Umbilical cord (tissue), 2 donors: ENCODE results near the gene TEX29. TPM values are rescaled to one million over a fixed set of nuclear protein-coding genes. Genes with fewer than 3 reads are reported as not detected.
A peak's percentile ranks its signal among the peaks of the same experiment; 100 is the strongest.

Experiments used
- DNase-seq: peaks from one replicate; pipeline ENCODE4 v3.0.0-alpha.2; 2015; ENCODE audit warnings: low spot score
- total RNA-seq: library from RNA; depleted of rRNA; stranded (reverse); fragments of >200 nt; gene quantifications from one replicate; pipeline ENCODE4 v1.2.3, GENCODE V29; 2014; ENCODE audit warnings: low replicate concordance; ENCODE audit not compliant: insufficient read depth

Gene TEX29
- total RNA-seq, 1 donor from 2014 or later: not detected

- no peak for DNase-seq
Observed at GRCh38 chr13:111322001-111322915, 1.8 kb downstream of the TEX29 start.

DNA sequence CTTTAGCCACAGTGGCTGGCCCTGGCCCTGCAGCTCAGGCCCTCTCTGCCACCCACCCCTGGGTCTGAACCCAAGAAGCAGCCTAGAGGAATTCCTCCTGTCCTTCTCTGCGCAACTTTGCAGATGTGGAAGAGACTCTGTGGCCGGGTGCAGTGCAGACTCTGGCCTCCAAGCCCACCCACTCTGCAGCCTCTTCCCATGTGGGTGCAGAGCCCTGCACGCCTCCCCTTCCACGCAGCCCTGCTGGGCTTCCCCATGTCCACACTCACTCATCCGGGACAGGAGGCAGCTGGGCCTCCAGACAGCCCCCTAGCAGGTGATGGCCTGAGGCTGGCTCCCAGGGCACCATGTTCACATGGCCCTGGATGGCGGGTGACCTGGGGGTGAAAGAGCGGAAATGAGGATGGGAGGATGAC is 2.5 kb downstream of the TEX29 start:
- no peak for DNase-seq

DNA sequence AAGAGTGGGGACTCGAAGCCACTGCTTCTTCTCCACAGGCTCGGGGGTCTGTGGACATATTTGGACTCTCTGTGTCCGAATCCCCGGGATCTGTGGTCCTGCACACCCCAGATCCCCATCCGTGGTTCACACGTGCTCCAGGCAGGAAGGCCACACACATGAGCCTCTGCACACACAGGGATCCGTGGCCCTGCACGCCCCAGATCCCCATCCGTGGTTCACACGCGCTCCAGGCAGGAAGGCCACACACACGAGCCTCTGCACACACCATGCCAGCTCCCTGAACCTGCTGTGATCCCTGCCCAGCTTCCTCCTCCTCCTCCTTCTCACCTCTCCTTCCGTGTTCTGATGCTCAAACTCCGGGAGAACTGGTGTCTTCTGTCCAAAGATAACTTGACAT is 3.1 kb downstream of the TEX29 start:
- DNase-seq: no peak

DNA sequence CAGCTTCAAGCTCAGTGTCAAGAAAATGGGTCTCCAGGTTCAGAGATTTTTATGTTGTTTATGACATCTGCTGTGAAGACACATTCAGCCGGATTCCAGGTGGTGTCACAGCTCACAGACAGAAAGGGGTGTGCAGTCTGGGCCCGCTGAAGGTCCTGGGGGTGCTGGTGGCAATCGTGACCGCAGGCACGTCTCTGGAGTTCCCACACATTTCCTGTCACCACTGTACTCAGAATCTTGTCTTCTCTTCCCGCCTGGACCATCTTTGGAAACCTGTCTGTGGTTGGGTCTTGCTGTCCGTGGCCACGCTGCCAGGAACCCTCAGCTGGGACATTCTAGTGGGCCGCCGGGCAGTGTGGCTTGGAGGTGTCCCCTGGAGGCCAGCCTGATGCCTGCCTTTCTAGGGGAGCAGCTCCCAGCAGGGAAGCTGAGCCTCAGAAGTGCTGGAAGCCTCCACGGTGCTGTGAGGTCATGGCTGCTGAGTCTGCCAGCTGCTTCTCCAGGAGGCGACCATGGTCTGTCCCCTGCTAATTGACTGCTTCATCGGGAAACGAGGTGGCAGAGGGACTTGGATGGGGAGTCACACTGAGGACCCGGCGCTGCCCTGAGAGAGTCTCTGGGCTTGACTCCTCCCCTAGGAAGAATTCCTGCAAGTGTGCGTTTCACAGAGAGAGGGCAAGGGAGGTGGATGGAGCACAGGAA is 3.7 kb downstream of the TEX29 start:
- no peak for DNase-seq

- no peak for DNase-seq
Observed at GRCh38 chr13:111324736-111325135, 4.3 kb downstream of the TEX29 start.

- no peak for DNase-seq
Observed at GRCh38 chr13:111325146-111325890, 4.9 kb downstream of the TEX29 start.

GRCh38 chr13:111325941-111326620 is 5.6 kb downstream of the TEX29 start:
- DNase-seq: no peak

DNA sequence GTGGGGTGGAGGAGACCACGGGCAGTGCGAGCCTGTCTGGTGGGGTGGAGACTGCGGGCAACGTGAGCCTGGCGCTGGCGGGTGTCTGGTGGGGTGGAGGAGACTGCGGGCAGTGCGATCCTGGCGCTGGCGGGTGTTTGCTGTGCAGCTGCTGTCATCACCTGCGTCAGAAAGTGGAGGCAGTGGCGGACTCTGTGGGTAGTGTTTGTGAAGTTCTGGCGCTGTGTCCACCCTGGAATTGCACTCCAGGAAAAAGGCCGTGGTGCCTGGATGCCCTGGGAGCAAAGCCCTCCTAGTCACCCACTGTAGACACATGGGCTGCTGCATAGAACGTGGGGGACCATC is 6.2 kb downstream of the TEX29 start:
- DNase-seq: no peak

DNA sequence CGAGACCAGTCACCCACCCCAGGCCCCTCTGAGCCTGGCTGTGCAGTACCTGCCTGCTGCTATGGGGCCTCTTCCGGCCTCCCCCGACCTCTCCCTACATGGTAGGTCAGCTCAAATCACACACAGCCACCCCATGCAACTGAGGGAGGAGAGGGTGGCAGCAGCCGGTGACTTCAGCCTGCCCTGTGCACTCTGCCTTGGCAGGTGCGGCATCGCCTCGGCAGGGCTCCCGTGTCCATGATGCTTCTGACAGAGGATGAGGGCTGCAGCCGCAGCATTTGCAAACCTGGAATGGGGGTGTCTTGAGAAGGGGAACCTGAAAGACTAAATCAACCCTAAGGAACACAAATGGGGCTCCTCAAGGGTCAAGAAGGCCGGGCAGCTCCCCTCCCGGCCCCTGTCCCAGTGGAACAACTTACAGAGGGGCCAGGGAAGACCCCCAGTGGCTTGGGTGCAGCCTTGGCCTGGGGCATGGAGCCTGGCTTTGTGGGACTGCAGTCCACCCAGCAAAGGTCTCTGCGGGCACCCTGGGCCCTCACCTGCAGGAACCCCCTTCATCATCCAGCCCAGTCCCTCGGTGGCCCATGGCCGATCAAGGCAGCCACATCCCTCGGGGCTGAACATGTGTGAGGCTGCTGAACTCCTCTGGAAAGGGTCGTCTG is 6.7 kb downstream of the TEX29 start:
- no peak for DNase-seq

DNA sequence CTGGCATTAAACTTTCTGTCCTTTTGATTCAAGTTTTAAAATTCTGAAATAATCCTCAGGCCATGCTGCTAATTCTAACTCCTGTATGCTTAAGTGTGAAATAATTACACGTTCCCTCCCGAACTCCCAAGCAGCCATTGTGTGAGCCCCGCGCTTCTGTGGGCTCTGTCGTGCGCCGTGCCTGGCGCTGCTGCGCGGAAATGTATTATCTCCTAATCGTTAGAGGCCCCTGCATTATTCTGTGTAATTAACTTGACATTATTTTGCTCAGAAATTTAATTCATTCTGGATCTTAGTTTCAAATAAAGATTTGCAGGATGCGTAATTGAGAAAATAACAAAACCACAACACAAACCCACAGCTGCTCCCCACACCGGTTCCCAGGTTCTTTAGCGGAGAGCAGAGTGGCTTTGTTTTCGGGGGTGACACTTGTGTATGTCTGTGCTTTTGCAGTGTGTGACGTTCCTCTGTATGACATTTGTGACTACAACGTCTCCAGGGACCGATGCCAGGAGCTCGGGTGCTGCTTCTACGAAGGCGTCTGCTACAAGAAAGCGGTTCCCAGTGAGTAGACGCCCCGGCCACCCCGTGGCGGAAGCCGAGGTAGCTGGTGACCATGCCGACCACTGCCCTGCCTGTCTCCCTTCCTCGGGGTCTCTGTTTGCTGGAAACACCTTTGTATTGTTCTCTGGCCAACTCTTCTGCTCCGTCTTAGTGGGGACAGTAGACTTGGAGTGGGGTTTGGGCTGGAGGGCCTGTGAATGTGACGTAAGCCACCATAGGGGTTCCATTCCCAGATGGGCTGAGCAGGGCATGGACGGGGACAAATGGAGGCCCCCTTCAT is 7.5 kb downstream of the TEX29 start:
- no peak for DNase-seq

DNA sequence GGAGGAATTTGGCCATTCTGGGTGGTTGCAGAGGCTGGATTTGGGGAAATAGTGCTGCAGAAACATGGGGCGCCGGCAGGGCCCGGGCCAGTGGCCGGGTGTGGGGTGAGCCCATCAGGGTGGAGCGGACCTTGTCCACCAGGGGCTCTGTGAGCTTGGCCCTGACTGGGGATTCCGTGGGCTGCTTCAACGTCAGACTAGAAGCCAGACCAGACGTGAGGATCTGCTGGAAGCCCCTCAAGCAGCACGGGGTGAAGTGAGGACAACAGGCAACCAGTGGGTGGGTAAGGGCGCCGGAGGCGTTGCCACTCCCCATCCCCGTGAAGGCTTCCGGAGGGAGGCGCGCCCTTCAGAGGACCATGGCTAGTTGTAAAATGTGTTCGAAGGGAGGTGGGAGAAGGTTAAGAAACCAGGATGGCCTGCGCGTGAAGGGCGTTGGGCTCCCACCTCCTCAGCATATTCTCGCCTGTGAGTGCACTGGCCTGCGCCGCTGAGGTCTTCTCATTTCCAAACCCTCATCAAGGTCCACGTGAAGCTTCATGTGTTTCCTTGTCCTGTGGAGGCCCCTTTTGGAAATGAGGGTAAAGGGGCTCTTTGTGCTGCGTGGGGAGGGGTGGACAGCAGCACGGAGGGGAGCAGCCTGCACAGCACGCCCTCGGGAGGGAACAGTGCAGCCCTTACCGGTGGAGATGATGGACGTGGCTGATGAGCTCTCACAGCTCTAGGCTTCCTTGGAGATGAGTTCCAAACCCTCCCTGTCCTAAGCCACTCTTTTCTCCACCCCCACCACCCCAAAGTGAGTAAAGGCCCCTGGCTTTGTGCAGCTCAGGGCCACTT is 8.3 kb downstream of the TEX29 start:
- DNase-seq: no peak

DNA sequence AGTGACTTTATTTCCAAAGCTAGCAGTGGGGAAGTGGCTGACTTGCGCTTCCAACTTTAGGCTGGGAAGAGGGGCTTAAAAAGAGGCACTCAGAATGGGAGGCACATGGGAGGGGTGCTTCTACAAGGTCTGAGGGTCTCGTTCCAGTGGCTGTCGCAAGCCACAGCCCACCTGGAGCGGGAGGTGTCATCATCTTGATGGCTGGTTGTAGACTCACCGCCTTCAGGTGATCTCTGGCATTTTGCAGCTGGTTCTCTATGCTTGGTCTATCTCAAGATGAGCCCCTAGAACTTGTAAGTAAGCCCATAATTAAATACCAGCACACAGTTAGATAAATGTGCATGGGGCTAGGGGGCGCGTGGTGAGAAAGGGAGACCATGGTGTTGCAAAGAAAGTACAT is 9.2 kb downstream of the TEX29 start:
- DNase-seq: no peak

- peak; percentile 97 for DNase-seq
Observed at GRCh38 chr13:111330066-111330610, 9.7 kb downstream of the TEX29 start.

DNA sequence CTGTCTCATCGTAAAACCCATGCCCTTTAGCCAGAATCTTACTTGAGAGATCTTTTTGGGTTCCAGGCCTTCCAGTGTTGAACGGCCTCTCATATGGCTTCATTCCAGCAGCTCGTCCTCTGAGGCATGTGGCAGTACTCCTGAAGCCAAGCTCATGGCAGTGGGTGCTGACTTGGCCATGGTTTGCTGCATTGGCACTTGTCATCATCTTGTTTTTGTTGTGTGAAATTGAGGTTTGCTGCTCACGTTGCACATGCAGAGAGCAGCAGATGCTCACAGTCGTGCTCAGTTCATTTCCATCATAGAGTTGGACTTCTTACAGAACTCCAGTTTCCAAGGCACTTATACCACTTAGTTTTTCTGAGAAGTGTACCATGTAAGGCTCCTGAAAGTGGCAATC is 14.9 kb downstream of the TEX29 start:
- no peak for DNase-seq

GRCh38 chr13:111336666-111337065 is 16.2 kb downstream of the TEX29 start:
- peak; percentile 94 for DNase-seq

DNA sequence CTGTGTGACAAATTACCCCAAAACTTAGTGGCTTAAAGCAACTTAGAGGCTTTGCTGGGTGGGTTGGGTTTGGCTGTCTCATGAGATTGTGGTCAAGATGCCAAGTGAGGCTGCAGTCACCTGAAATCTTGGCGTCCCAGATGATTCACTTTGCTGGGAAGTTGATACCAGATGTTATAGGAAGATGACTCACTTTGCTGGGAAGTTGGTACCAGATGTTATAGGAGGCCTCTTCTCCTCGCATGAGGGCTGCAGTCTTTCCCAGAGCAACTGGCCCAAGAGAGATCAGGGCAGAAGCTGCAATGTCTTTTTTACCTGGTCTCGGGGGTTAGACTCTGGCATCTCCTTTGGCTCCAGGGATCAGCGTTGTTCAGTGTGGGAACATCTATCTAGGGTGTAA is 16.8 kb downstream of the TEX29 start:
- peak; percentile 90 for DNase-seq

- DNase-seq: no peak
Observed at GRCh38 chr13:111337741-111338140, 17.3 kb downstream of the TEX29 start.

- no peak for DNase-seq
Observed at GRCh38 chr13:111338841-111339240, 18.4 kb downstream of the TEX29 start.
